ENCODE results near the gene CCL2.

DNA sequence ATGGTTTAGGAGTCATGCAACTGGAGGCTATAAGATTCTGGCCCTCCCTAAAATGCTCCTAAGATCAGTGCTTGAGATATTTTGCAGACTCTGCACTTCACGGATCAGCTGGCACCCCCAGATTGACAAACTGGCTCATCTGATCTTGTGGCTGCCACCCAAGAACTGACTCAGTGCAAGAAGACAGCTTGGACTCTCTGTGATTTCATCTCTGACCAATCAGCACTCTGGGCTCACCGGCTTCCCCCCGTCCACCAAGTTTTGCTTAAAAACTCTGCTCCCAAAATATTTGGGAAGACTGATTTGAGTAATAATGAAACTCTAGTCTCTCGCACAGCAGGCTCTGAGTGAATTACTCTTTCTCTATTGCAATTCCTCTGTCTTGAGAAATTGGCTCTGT lies 26.3 kb upstream of the CCL2 start:
- TF ChIP-seq, protein P1, sequence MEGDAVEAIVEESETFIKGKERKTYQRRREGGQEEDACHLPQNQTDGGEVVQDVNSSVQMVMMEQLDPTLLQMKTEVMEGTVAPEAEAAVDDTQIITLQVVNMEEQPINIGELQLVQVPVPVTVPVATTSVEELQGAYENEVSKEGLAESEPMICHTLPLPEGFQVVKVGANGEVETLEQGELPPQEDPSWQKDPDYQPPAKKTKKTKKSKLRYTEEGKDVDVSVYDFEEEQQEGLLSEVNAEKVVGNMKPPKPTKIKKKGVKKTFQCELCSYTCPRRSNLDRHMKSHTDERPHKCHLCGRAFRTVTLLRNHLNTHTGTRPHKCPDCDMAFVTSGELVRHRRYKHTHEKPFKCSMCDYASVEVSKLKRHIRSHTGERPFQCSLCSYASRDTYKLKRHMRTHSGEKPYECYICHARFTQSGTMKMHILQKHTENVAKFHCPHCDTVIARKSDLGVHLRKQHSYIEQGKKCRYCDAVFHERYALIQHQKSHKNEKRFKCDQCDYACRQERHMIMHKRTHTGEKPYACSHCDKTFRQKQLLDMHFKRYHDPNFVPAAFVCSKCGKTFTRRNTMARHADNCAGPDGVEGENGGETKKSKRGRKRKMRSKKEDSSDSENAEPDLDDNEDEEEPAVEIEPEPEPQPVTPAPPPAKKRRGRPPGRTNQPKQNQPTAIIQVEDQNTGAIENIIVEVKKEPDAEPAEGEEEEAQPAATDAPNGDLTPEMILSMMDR (IDR thresholded peaks at IDR 0.05): no peak
- no peak for TF ChIP-seq POLR2A (IDR thresholded peaks at IDR 0.05)
- TF ChIP-seq POLR2AphosphoS5 (IDR thresholded peaks at IDR 0.05; ENCODE audit: insufficient read depth in 1 of 2, low read depth in 1 of 2): no peak

Data from vagina (tissue), 2 donors.